HuH-7 (cell line): Measurements from ENCODE around the gene GDF2.
A peak's percentile ranks its signal among the peaks of the same experiment; 100 is the strongest.

Experiments used
- DNase-seq: peaks from one replicate; pipeline ENCODE4 v3.0.0; 2011; ENCODE audit warnings: low spot score

GDF2 gene

GRCh38 chr10:47353351-47353750, 31.1 kb downstream of the GDF2 start:
- no peak for DNase-seq

- DNase-seq, result peak; percentile 47
Observed at GRCh38 chr10:47354165-47354564, 31.9 kb downstream of the GDF2 start.

- no peak for DNase-seq
Observed at GRCh38 chr10:47354900-47355299, 32.6 kb downstream of the GDF2 start.

DNA sequence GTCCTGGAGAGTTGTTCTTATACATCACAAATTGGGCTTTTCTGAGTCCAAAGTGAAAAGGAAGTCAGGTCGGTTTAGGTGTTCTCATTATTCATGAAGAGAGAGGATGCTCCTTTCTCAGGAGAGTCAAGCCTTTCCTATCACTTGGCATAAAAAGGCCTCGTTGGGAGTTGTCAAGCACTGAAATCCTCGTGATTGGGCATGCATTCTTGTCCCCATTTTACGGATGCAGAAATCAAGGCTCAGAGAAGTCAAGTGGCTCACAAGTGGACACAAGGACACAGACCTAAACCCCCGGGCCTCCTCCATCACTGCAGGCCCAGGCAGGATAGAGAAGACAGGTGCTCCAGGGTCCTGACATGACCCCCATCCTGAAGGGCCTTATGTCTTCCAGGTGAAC, 34.5 kb downstream of the GDF2 start:
- DNase-seq, result no peak

DNA sequence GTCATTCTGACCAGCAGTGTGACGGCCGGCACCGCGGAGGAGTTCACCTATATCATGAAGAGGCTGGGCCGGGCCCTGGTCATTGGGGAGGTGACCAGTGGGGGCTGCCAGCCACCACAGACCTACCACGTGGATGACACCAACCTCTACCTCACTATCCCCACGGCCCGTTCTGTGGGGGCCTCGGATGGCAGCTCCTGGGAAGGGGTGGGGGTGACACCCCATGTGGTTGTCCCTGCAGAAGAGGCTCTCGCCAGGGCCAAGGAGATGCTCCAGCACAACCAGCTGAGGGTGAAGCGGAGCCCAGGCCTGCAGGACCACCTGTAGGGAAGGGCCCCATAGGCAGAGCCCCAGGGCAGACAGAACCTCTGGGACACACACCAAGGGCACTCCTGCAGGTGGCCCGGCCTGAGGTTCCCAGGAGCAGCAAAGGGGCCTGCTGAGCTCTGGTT, 34.9 kb downstream of the GDF2 start:
- no peak for DNase-seq

GRCh38 chr10:47357911-47358310, 35.7 kb downstream of the GDF2 start:
- DNase-seq, result no peak

- no peak for DNase-seq
Observed at GRCh38 chr10:47358457-47358856, 36.2 kb downstream of the GDF2 start.

- no peak for DNase-seq
Observed at GRCh38 chr10:47359101-47359500, 36.8 kb downstream of the GDF2 start.

DNA sequence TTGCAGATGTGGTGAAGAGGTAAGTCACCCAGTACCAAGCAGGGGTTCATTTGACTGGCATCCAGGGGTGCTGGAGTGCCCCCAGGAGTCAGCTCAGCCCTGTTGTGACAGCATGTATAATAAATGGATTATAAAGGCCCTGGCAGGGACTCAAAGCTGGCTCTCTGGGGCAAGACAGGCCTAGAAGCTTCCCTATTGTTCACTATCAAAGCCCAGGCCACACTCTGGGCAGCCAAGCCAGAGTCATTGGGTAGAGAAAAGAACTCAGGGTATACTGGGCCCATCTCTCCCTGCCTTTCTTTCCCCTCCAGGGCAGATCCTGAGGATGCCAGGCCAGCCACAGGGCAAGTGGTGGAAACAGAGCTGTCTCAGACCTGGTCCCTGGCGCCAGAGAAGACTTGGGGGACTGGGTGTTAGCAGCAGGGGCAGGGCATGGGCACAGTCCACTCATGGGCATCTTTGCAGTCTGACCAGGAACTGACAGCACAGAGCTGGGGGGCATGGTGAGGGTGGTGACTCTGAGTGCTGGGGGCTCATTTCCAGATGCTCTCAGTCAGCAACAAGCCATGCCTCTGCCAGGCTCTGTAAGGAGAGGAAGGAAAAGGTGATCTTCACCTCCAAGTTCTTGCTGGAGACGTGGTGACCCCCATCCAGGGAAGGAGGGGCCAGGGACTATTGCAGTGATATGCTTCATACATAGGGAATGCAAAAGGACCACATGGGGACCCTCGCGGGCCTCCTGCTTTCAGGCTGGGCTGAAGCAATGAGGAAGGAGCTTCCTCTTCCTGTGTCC, 37.6 kb downstream of the GDF2 start:
- no peak for DNase-seq

DNA sequence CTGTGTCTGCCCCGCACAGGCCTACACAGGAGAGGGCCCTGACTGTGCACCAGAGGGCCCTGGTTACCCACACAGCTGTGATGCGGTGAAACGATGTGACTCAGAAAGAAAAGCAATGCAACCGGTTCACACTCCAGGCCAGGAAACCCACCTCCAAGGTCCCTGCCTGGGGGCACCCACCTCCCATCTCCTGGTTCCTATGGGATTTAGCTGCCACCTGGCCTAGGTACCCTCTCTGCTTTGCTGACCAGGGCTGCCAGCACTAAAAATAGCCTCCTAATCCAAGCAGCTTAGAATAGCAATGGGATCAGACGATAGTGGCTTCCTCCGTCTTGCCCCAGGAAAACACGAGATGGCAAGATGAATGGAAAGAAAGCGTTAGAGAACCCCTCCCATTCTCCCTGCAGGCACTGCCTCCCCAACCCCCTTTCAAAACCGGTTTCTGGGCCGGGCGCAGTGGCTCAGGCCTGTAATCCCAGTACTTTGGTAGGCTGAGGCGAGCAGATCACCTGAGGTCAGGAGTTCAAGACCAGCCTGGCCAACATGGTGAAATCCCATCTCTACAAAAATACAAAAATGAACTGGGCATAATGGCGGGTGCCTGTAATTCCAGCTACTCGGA, 38.3 kb downstream of the GDF2 start:
- no peak for DNase-seq

DNA sequence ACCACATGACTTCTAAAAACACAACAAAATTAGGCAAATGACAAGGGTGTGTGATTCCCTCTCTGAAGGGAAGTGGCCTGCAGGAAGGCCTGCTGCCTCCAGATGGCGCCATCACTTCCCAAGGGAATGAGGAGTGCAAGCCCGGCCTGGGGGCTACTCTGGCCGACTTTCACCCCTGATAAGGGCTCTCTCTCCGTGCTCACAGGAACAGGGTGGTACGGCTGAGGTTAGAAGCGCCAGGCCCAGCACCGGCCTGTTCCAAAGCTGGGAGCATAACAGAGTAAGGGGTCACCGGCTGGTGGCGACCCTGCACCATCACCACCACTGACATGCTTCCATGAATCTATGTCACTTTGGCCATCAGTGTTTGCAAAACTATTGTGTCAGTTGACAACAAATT, 39.0 kb downstream of the GDF2 start:
- peak; percentile 63 for DNase-seq

GRCh38 chr10:47362199-47362598, 39.9 kb downstream of the GDF2 start:
- DNase-seq, result no peak

GRCh38 chr10:47363781-47364180, 41.5 kb downstream of the GDF2 start:
- no peak for DNase-seq

DNA sequence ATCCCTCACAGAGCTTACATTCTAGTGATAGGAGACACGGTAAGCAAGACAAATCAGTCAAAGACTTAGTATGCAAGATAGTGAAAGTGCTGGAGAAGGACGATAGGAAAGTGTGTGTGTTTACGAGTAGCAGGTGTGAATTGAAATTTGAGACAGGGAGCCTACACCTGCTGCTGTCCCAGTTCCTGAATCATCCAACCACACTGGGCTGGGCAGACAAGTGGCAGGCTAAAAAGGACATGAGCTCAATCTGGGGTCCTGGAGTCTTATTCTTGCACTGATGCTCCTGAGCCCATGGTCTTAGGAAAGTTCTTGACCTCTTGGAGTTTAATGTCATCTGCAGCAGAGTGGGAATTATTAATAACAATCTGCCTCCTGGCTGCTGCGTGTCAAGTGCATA, 42.1 kb downstream of the GDF2 start:
- no peak for DNase-seq

DNA sequence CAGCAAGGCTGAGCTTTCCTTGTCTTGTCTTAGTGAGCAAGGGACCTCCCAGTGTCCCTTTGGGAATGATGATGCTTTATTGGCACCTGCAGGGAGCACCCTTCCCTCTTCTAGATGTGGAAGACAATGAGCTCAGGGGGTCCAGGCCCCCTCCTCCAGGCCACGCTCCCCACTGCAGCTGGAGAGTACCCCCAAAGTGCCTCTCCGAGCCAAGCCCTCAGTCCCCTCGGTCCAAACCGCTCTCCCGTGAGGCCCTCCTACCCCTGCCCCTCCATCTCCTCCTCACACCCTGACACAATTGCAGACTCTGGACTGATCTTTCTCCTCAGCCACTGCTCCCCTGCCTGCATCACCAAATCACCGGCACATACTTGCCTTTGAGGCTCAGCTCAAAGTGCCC, 42.7 kb downstream of the GDF2 start:
- DNase-seq, result no peak

GRCh38 chr10:47365431-47366180, 43.4 kb downstream of the GDF2 start:
- DNase-seq, result no peak

GRCh38 chr10:47366181-47366631, 44.0 kb downstream of the GDF2 start:
- DNase-seq, result no peak

DNA sequence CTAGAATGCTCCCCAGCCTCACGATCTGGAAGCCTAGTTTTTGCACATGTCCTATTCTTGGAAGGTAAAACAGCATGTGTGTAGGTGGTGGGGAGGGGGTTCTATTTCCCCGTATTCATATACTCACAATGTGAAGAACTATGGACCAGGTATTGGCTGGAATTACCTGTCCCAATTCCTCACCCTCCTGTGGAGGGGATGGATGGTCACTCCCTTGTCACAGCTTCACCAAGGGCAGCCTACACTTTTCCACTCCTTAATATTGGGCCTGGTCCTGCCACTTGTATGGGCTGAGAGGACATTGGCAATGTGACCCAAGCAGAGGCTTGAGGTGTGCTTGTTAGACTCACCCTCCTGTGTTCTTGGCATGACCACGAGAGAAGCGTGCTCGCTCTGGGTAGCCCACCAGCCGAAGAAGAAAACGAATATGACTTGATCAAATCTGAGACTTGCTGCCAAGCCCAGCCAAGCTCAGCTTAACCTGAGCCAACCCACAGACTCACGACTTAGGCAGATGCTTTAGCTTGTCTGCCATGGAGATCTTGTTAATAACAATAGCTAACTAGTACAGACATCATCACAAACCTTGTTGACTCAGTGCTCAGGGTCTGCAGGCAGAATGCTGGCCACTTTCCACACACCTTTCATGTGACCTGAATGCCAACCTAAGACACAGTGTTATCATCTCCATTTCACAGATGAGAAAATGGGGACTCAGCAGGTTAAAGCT, 44.6 kb downstream of the GDF2 start:
- DNase-seq, result no peak

DNA sequence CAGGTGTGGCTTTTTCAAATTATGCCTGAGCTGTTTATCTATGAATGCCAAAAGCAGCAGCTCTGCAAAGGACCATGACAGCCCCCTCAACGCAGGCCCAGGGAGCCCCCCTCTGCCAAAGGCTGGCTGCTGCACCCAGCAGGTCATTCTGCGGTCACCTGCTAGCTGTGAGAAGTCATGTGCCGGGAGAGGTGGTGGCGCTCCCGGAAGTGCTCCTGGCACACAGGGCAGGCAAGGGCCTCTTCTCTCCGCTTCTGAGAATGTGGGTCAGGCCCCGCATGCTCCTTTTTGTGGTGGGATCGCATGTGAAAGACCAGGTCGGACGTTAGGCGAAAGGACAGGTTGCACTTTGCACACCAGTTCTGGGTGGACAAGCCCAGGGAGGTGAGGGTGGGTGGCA, 45.4 kb downstream of the GDF2 start:
- DNase-seq, result no peak

- no peak for DNase-seq
Observed at GRCh38 chr10:47368431-47369180, 46.4 kb downstream of the GDF2 start.

DNA sequence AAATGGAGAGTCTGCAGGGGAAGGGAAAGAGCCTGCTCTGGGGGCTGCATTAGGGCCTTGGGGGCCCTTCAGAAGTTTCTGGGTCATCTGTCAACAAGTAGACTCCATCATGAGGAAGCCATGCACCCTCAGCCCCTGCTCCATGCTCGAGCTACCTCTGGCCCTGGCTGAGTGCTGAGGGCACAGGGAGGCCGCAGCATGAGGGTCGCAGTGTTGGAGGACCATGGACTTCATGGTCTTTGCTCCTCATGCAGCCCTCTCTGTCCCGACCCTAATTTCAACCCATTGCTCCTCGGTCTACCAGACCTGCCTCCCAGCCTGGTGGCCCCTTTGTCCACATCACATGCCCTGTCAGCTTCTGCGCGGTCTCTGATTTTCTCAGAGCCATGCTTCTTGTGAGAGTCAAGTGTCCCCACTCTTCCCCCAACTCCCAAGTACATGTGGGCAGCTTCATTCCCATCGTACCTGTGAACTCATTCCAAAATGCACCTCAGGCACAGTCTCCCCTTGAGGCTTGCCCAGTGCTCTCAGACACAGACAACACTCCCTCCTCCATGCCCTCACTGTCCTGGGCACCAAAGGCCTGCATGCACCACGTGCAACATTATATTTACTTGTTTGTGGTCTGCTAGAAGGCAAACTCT, 47.1 kb downstream of the GDF2 start:
- DNase-seq, result no peak
